Measurements from ENCODE around the gene TRNAU1AP. TPM values are rescaled to one million over a fixed set of nuclear protein-coding genes. Genes with fewer than 3 reads are reported as not detected.
A peak's percentile ranks its signal among the peaks of the same experiment; 100 is the strongest.

The TRNAU1AP gene
- total RNA-seq = 23.8 and 25.0 TPM in 2 replicates

DNA sequence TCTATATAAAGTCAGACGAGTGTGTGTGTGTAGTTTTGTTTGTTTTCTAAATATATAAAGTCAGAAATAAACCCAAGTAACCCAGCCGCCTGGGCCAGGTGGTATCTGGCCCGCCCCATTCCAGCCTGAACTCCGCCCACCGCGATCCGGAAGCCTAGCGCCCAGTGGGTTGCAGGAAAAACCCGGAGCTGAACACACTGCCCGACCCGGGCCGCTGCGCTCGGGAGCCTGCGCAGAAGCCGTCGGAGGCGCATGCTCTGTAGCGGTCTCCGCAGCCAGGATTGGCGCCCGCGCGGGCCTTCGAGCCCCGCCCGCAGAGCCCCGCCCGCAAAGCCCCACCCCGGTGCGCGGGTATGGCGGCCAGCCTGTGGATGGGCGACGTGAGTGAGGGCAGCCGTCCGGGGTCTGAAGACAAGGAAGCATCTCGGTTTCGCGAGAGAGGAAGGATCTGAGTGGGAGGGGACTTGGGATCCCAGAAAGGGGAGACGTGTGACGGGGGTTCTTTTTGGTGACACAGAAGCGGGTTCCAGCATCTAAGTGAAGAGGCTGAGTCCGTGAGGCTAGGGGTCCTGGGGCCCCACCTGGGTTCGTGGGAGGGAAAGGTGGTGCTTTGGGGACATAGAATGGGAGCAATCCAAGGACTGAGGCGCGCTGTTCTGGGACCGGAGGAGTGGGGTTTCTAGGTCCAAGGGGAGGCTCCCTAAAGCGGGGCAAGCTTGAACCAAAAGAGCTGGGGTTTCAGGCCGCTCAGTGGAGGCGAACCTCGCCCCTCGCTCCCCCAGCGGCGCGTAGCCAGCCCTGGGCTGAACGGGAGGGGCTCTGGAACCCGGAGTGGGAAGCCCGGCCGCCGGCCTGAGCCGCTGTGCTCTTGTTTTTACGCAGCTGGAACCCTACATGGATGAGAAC is at the start of gene TRNAU1AP:
TSS of gene TRNAU1AP (plus strand) at position 328 of the 906 bp plus-strand sequence. CDS start at position 354, 26 bp downstream.
- peak within 1 kb of the TSS; percentile 92 for H3K4me3 ChIP-seq (ENCODE audit: low read depth, low read length)
- DNase-seq (ENCODE audit: low read depth) = peak; percentile 95
- TF ChIP-seq, protein P1, sequence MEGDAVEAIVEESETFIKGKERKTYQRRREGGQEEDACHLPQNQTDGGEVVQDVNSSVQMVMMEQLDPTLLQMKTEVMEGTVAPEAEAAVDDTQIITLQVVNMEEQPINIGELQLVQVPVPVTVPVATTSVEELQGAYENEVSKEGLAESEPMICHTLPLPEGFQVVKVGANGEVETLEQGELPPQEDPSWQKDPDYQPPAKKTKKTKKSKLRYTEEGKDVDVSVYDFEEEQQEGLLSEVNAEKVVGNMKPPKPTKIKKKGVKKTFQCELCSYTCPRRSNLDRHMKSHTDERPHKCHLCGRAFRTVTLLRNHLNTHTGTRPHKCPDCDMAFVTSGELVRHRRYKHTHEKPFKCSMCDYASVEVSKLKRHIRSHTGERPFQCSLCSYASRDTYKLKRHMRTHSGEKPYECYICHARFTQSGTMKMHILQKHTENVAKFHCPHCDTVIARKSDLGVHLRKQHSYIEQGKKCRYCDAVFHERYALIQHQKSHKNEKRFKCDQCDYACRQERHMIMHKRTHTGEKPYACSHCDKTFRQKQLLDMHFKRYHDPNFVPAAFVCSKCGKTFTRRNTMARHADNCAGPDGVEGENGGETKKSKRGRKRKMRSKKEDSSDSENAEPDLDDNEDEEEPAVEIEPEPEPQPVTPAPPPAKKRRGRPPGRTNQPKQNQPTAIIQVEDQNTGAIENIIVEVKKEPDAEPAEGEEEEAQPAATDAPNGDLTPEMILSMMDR (IDR thresholded peaks at IDR 0.05; ENCODE audit: insufficient read depth, low read depth, low read length) = no peak

DNA sequence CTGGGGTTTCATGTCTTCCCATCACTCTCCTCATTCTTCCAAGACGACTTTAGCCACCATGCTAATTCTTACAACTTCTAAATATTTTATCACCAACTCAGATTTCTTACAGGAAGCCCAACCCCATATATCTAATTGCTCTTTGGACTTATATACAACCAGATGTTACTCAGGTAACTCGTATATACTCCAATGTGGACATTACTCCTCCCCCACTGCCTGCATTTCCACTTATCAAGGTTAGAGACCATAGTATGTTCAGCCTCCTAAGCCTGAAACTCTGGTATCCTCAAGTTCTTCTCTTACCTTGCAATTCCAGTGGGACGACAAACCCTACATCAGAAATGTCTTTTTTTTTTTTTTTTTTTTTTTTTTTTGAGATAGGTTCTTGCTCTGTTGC is 49.8 kb upstream of the TRNAU1AP start:
- DNase-seq (ENCODE audit: low read depth) = no peak
- H3K4me3 ChIP-seq (ENCODE audit: low read depth, low read length) = no peak overlapping the region
- TF ChIP-seq, protein P1 (IDR thresholded peaks at IDR 0.05; ENCODE audit: insufficient read depth, low read depth, low read length) = no peak

DNA sequence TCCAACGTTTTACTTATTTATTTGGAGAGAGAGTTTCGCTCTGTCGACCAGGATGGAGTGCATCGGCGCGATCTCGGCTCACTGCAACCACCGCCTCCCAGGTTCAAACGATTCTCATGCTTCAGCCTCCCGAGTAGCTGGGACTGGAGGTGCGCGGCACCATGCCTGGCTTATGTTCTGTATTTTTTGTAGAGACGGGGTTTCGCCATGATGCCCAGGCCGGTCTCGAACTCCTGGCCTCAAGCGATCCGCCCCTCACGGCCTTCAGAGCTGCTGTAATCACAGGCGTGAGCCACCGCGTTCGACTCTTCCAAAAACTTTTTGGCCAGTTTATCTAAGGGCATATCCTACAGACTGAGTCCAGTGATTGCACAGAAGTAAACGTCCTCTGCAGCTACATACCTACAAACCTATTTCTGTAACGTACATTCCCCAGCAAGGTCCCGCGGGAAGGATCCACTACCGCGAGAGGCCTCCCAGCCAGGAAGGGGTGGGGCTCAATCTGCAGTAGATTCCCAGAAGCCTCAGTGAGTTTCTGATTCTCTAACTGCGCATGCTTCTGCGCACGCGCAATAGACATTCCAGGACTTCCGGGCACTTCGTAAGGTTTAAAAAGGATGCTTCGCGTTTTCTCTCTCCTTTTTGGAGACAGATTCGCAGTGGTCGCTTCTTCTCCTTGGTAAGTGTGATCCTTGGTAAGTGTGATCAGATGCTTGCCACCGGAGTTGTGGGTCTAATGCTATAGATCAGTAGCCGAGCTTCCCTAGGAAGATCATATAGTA is 47.3 kb upstream of the TRNAU1AP start, which contains the start of gene RCC1:
TSS of gene RCC1 (plus strand) at position 638 of the 782 bp plus-strand sequence. CDS start 23,824 bp downstream, outside the sequence.
- DNase-seq (ENCODE audit: low read depth) = peak; percentile 99
- peak within 1 kb of the TSS; percentile 75 for H3K4me3 ChIP-seq (ENCODE audit: low read depth, low read length)
- TF ChIP-seq, protein P1 (IDR thresholded peaks at IDR 0.05; ENCODE audit: insufficient read depth, low read depth, low read length) = no peak

DNA sequence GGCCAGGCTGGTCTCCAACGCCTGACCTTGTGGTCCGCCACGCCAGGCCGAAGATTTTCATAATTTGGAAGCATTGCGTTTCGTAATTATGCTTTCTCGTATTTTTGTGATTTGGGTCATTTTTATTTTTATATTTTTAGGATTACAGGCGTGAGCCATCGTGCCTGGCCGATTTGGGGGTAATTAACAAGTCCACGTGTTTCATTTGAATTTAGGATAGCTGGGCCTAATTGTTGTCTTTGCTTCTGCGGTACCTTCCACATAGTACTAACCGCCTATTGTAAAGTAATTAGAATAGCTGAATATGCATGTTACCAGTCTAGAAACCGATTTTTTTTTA is 46.0 kb upstream of the TRNAU1AP start:
- peak overlapping the region; percentile 75 for H3K4me3 ChIP-seq (ENCODE audit: low read depth, low read length)
- no peak for DNase-seq (ENCODE audit: low read depth)
- TF ChIP-seq, protein P1 (IDR thresholded peaks at IDR 0.05; ENCODE audit: insufficient read depth, low read depth, low read length) = no peak

DNA sequence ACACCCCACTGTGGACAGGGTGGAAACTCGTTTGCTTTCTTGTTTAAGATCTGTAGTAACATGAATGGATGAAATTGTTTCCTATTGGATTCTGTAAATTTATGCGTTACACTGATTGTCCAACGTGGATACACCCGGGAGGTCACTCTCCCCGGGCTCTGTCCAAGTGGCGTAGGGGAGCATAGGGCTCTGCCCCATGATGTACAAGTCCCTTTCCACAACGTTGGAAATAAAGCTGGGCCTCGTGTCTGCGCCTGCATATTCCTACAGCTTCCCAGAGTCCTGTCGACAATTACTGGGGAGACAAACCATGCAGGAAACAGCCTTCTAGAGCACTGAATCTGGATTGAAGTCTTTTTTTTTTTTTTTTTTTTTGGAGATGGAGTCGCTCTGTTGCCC is 45.6 kb upstream of the TRNAU1AP start:
- peak overlapping the region; percentile 75 for H3K4me3 ChIP-seq (ENCODE audit: low read depth, low read length)
- TF ChIP-seq, protein P1 (IDR thresholded peaks at IDR 0.05; ENCODE audit: insufficient read depth, low read depth, low read length) = no peak
- peak; percentile 40 for DNase-seq (ENCODE audit: low read depth)

DNA sequence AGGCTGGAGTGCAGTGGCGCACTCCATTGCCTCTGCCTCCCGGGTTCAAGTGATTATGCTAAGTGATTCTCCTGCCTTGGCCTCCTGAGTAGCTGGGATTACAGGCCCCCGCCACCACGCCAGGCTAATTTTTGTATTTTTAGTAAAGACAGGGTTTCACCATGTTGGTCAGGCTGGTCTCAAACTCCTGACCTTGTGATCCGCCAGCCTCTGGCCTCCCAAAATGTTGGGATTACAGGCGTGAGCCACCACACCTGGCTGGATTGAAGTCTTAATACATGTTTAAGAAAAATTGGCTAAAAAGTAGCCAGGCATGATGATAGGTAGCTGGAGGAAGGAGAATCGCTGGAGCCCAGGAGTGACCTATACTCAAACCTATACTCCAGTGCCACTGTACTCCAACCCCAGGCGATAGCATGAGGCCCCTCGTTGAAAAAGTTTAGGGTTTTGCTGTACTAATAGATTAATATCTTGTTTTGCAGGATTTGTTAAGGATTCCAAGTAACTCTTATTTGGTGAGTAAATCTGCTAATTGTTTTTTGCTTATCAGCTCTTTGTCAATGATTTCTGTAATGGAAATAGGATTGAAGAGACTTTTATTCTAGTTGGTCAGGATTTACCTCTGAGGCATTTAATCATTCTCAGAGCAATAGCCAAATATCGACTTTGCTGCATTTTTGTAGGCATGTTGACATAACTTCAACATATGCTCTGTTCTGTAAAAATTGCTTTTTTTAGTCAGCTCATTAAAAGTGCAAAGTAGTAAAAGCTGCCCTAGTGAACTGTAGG is 45.0 kb upstream of the TRNAU1AP start:
- no peak for DNase-seq (ENCODE audit: low read depth)
- TF ChIP-seq, protein P1 (IDR thresholded peaks at IDR 0.05; ENCODE audit: insufficient read depth, low read depth, low read length) = no peak
- H3K4me3 ChIP-seq (ENCODE audit: low read depth, low read length) = peak overlapping the region; percentile 75

Measured in fibroblast of villous mesenchyme (primary cell).